Cardiac muscle cell (in vitro differentiated cells and primary cell): ENCODE measurements around the gene FGFR3. TPM values are rescaled to one million over a fixed set of nuclear protein-coding genes. Genes with fewer than 3 reads are reported as not detected.

Experiments
- DNase-seq, 2 donors: peaks; one replicate each; pipeline versions ENCODE4 v3.0.0 to v3.0.0-alpha.2; 2010 to 2017; ENCODE audit warnings: low read depth in 1 of 2, low spot score in 1 of 2
- H3K27ac ChIP-seq: fragments of 200-600 bp; sonication (generic); 2 replicates; pipeline ENCODE4 v1.5.1; 2016
- H3K27me3 ChIP-seq: fragments of 200-600 bp; sonication (generic); 2 replicates; pipeline ENCODE4 v1.6.0; 2016; ENCODE audit warnings: control low read depth
- H3K36me3 ChIP-seq: fragments of 200-600 bp; sonication (generic); 2 replicates; pipeline ENCODE4 v1.5.1; 2016; ENCODE audit warnings: control low read depth
- H3K4me1 ChIP-seq: fragments of 200-600 bp; sonication (generic); 2 replicates; pipeline ENCODE4 v1.8.1; 2017; ENCODE audit warnings: low read depth, mild to moderate bottlenecking, mixed run types
- H3K4me3 ChIP-seq: fragments of 200-600 bp; sonication (generic); 2 replicates; pipeline ENCODE4 v1.5.1; 2016; ENCODE audit warnings: mild to moderate bottlenecking
- H3K9me3 ChIP-seq: fragments of 200-600 bp; sonication (generic); 2 replicates; pipeline ENCODE4 v1.5.1; 2017; ENCODE audit warnings: low read depth, mild to moderate bottlenecking, control low read depth
- polyA plus RNA-seq: library from polyadenylated mRNA; unstranded; fragments of >200 nt; fragmentation: Nextera tagmentation; extraction: Ambion mirVana; gene quantifications from 2 replicates; pipeline ENCODE4 v1.2.1, GENCODE V29; 2016
- total RNA-seq: library from RNA; depleted of rRNA; stranded (reverse); fragments of >200 nt; gene quantifications from 2 replicates; pipeline ENCODE4 v1.2.3, GENCODE V29; 2016
- TF ChIP-seq, protein P1 (sequence below): IDR thresholded peaks from 2 replicates; pipeline ENCODE4 v1.5.1; 2012; ENCODE audit warnings: low read depth, mild to moderate bottlenecking, low read length

FGFR3 gene
- total and polyA plus RNA-seq, 2 experiments from 2014 or later: 39.2 to 47.3 TPM

DNA sequence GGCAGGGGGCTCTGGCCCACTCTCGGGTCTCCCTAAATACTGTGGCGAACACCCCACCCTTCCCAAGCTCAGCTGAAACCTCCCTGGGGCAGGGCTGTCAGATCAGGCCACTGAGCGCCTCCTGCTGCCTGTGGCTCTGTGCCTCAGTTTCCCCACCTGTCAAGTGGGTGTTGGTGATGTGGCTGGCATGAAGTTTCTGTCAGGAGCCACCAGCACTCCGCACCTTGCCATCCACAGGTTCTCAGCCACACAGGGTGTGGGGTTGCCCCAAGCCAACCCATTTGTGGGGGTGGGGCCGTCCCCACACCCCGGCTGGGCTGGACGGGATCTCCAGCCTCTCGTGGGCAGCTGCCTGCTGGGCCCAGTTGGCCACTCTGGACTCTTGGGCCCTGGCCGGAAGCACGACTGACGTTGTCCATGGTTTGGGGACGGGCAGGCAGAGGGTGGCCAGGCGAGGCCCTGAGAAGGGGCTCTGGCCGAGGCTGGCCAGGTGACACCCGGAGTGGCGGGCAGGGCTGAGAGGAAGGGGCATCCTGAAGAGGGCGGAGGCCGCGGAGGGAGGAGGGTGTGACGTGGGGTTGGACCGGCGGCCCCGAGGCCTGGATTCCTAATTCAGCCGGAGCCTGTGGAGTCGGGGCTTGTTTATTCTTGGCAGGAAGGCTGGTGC is 5.5 kb upstream of the FGFR3 start:
- Histone ChIP-seq H3K27me3 (no peaks in the 10 kb centered on the region), H3K36me3 (no peaks in the 10 kb centered on the region), H3K9me3 (no peaks in the 10 kb centered on the region), H3K4me3 (no peak overlapping the region), H3K4me1 (peaks cover 38% of the 10 kb centered on the region), H3K27ac (no peak overlapping the region)
- DNase-seq: no peak
- TF ChIP-seq, protein P1, sequence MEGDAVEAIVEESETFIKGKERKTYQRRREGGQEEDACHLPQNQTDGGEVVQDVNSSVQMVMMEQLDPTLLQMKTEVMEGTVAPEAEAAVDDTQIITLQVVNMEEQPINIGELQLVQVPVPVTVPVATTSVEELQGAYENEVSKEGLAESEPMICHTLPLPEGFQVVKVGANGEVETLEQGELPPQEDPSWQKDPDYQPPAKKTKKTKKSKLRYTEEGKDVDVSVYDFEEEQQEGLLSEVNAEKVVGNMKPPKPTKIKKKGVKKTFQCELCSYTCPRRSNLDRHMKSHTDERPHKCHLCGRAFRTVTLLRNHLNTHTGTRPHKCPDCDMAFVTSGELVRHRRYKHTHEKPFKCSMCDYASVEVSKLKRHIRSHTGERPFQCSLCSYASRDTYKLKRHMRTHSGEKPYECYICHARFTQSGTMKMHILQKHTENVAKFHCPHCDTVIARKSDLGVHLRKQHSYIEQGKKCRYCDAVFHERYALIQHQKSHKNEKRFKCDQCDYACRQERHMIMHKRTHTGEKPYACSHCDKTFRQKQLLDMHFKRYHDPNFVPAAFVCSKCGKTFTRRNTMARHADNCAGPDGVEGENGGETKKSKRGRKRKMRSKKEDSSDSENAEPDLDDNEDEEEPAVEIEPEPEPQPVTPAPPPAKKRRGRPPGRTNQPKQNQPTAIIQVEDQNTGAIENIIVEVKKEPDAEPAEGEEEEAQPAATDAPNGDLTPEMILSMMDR: no peak

DNA sequence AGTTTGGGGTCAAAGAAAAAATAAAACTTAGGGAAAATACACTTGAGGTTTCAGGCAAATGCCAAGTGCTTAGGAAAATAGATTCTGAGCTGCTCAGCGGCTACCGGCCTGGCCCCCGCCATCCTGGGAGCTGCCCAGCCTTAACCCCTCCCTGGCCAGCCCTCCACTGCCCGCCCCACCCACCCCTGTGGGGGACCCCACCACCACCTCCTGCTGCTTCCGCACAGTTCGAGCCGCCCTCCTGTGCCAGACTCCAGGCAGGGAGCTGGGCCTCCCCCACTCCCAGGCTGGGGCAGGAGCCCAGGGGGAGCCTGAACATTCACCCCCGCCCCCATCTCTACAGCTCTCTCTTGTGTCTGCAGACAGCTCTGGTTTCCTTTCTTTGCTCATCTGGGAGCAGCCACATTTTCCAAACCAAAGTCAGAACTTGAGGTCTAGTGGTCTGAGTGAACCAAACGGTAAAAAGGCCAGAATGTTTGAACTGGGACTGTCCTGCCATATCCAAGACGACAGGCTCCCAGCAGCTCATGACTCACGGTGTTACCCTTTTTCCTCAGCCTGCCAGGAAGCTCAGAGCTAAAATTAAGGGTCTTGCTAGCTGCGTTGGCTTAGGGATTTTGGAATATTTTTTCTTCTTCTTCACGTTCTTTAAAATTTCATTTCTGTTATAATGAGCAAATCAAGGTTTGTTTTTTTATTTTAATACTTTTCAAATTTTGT is 4.7 kb upstream of the FGFR3 start:
- Histone ChIP-seq H3K4me3 (no peak overlapping the region), H3K9me3 (no peaks in the 10 kb centered on the region), H3K27me3 (no peaks in the 10 kb centered on the region), H3K36me3 (no peaks in the 10 kb centered on the region), H3K27ac (no peak overlapping the region), H3K4me1 (peaks cover 35% of the 10 kb centered on the region)
- TF ChIP-seq, protein P1: no peak
- no peak for DNase-seq

DNA sequence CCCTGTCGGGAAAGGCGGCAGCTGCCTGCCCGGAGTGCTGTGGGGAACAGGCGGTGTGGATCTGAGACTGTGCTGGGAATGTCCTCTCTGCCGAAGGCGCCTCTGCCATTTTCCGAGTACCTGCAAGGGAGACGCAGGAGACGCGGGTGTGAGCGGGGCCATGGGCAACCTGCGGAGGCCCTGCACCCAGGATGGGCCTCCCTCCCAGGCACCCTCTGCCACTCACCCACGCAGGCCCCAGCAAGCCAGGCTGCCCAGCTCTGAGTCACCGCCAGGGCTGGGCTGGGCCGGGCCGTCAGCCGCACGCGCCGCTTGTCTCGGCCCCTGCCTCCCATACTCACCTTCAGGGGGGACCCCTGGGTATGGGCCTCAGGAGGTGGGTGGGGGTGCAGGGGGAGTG is 3.5 kb upstream of the FGFR3 start:
- no peak overlapping the region for H3K4me3 ChIP-seq
- H3K9me3 ChIP-seq: no peaks in the 10 kb centered on the region
- TF ChIP-seq, protein P1: no peak
- no peak overlapping the region for H3K27ac ChIP-seq
- H3K36me3 ChIP-seq: no peaks in the 10 kb centered on the region
- DNase-seq: no peak
- no peaks in the 10 kb centered on the region for H3K27me3 ChIP-seq
- peaks cover 30% of the 10 kb centered on the region for H3K4me1 ChIP-seq

DNA sequence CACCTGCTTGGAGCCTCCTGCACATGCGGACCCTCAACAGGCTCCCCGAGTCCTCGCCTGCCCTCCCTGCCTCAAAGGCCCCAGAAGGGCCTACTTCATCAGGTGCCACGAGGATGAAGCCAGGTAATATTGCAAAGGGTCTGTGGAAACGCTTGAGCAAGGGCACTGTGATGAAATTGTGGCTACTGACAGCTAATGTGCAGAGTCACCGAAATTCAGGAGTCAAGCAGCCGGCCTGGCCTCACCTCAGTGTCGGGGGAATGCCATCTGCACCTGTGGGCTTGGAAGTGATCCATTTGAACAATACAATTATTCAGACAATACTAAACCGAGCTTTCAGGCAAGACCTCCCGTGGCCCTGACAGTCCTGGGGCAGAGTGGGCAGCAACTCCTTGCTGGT is 3.1 kb upstream of the FGFR3 start:
- H3K9me3 ChIP-seq: no peaks in the 10 kb centered on the region
- no peaks in the 10 kb centered on the region for H3K36me3 ChIP-seq
- no peak overlapping the region for H3K27ac ChIP-seq
- TF ChIP-seq, protein P1: no peak
- no peak overlapping the region for H3K4me3 ChIP-seq
- H3K4me1 ChIP-seq: peaks cover 25% of the 10 kb centered on the region
- no peaks in the 10 kb centered on the region for H3K27me3 ChIP-seq
- DNase-seq: no peak

DNA sequence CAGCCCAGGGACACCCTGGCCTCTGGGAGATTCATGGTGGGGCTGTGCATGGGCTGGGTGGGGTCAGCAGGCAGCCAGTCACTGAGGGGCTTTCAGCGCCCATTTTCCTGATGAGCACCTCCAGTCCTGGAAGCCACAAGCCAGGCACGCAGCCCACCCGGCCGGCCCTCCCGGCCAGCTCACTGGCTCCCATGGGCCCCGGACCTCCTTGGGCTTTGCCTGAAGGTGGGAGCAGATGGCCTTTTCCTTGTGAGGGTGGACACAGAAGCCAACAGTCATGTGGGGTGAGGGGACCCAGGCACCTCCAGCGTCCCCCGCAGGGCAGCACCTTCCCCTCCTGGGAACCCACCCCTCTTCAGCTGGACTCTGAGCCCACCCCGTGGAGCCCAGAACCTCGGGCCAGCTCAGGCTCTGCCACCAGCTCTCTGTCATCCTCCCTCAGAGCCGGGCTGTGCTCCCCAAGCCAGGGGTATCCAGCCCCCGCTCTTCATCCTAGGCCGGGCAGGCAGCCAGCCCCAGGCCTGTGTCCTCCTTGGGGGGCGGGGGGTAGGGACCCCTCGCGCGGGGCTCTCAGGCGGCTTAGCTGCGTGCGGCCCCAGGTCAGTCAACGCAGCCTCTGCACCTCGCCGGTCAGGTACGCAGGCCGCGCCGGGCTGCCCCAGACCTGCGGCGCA is 798 bp upstream of the FGFR3 start:
- Histone ChIP-seq H3K27ac (peak overlapping the region; percentile 62), H3K27me3 (no peaks in the 10 kb centered on the region), H3K36me3 (no peaks in the 10 kb centered on the region), H3K4me1 (peaks cover 14% of the 10 kb centered on the region), H3K4me3 (no peak overlapping the region), H3K9me3 (no peaks in the 10 kb centered on the region)
- DNase-seq: no peak
- TF ChIP-seq, protein P1: no peak
